Lung (tissue), 12 donors: ENCODE data around the gene STPG3. TPM values are rescaled to one million over a fixed set of nuclear protein-coding genes. Genes with fewer than 3 reads are reported as not detected.
A peak's percentile ranks its signal among the peaks of the same experiment; 100 is the strongest.

Experiments
- ATAC-seq: fragments of 200-7000 bp; cut with Tn5 transposase; one replicate; pipeline ENCODE4 v1.9.1; 2020; ENCODE audit warnings: moderate number of reproducible peaks; ENCODE audit not compliant: insufficient read depth, low FRiP score
- DNase-seq, 3 donors: peaks; one replicate each; pipeline ENCODE4 v3.0.0-alpha.2; 2013 to 2017
- H3K27ac ChIP-seq, 2 donors: one replicate each; pipeline ENCODE4 v1.5.1; 2013; ENCODE audit warnings: mild to moderate bottlenecking in 2 of 2, moderate library complexity in 2 of 2, control low read depth in 1 of 2, inconsistent platforms in 1 of 2, low read depth in 1 of 2, low read length in 1 of 2
- H3K27me3 ChIP-seq, 3 donors: one replicate each; pipeline ENCODE4 v1.5.1; 2013; ENCODE audit warnings: low read length in 2 of 3; ENCODE audit not compliant: control insufficient read depth in 3 of 3, insufficient read depth in 3 of 3
- H3K36me3 ChIP-seq, 4 donors: one replicate each; pipeline ENCODE4 v1.5.1; 2013; ENCODE audit warnings: low read length in 4 of 4, mild to moderate bottlenecking in 1 of 4, moderate library complexity in 1 of 4; ENCODE audit not compliant: control insufficient read depth in 4 of 4, insufficient read depth in 4 of 4
- H3K4me1 ChIP-seq, 5 donors: one replicate each; pipeline ENCODE4 v1.5.1; 2013; ENCODE audit warnings: low read length in 5 of 5, mild to moderate bottlenecking in 2 of 5, moderate library complexity in 1 of 5; ENCODE audit not compliant: control insufficient read depth in 5 of 5, insufficient read depth in 5 of 5
- H3K4me3 ChIP-seq: one replicate; pipeline ENCODE4 v1.5.1; 2013; ENCODE audit warnings: mild to moderate bottlenecking, control low read depth, moderate library complexity
- H3K9ac ChIP-seq, 2 donors: one replicate each; pipeline ENCODE4 v1.5.1; 2013; ENCODE audit warnings: low read length in 2 of 2, control low read depth in 1 of 2; ENCODE audit not compliant: insufficient read depth in 1 of 2
- H3K9me3 ChIP-seq, 4 donors: one replicate each; pipeline ENCODE4 v1.5.1; 2013; ENCODE audit warnings: low read length in 3 of 4, mild to moderate bottlenecking in 1 of 4, moderate library complexity in 1 of 4; ENCODE audit not compliant: control insufficient read depth in 4 of 4, insufficient read depth in 3 of 4
- WGBS, 2 donors: extraction: QIAGEN DNeasy Blood & Tissue Kit; methylation state at CpG; one replicate each; pipeline ENCODE4 v1.1.7; 2013; 5-methylcytosine and 5-hydroxymethylcytosine counted together
- polyA plus RNA-seq, 2 donors: library from polyadenylated mRNA; stranded (reverse); fragments of 200-250 nt; gene quantifications; one replicate each; pipeline ENCODE4 v1.2.1, GENCODE V29; 2013
- total RNA-seq, 2 donors: library from RNA; depleted of rRNA in 1 of 2; stranded (reverse); fragments of >200 nt in 1 of 2; gene quantifications; one replicate each; pipeline ENCODE4 v1.2.1, GENCODE V29; 2014 to 2021
- TF ChIP-seq, protein P1 (sequence below): IDR thresholded peaks from 2 replicates; pipeline ENCODE4 v1.5.1; 2012; ENCODE audit warnings: mild to moderate bottlenecking; ENCODE audit errors: control extremely low read depth, extremely low read depth
- donor health status: control.
- donor health status: control.
- donor health status: Bipolar disorder and iron deficiency.
- donor health status: healthy.
- donor health status: DM: yes; HTN: yes; CAD: no.

The STPG3 gene
- total and polyA plus RNA-seq, 4 donors = 0.18 TPM; not detected in 3

DNA sequence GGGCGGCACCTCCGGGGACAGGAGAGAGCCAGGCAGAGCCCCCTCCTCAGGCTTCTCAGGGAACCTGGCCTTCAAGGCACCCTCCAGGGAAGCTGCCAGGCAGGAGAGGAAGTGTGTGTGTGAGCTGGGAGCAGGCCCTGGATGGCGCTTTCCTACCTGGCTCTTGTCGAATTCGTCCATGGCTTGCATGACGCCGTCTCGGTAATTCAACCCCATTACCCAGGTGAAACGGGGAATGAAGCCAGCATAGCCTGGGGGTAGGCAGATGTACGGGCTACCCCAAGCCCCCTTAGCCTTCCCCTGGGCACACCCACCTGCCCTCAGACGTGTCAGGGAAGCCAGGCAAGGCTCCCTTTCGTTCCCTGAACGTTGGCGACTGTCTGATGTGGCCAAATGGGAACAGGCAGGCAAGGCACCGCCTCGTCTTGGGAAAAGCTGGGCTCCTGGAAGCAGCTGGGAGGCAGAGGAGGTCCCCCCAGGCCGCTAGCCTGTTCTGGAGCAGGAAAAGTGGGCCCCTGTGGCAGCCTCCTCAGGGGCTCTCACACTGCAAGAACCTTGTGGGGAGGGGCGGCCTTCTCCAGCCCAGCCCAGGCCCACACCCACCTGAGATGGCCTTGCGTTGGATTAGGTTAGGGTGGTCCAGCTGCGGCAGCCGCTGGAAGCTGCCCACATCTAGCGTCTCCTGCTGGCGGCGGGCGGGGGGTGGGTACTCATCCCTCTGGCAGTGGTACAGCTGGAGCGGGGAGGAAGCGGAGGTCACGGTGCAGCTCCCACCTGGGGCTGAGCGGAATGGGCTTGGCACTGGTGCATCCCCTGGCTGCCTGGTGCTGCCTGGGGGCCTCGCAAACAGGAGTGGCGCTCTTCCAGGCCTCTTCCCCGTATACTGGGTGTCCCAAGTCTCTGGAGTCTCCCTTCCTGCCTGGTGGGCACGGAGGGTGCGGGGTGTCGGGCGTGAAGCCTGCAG is 6.3 kb upstream of the STPG3 start:
- Histone ChIP-seq H3K9me3 (no peaks in the 10 kb centered on the region), H3K27me3 (no peaks in the 10 kb centered on the region), H3K27ac (no peak overlapping the region), H3K9ac (no peak overlapping the region), H3K4me1 (peaks cover 0 to 23% (median 8%) of the 10 kb centered on the region in 5 donors), H3K4me3 (no peak overlapping the region), H3K36me3 (peaks cover 0 to 20% (median 12%) of the 10 kb centered on the region in 4 donors)
- TF ChIP-seq, protein P1, sequence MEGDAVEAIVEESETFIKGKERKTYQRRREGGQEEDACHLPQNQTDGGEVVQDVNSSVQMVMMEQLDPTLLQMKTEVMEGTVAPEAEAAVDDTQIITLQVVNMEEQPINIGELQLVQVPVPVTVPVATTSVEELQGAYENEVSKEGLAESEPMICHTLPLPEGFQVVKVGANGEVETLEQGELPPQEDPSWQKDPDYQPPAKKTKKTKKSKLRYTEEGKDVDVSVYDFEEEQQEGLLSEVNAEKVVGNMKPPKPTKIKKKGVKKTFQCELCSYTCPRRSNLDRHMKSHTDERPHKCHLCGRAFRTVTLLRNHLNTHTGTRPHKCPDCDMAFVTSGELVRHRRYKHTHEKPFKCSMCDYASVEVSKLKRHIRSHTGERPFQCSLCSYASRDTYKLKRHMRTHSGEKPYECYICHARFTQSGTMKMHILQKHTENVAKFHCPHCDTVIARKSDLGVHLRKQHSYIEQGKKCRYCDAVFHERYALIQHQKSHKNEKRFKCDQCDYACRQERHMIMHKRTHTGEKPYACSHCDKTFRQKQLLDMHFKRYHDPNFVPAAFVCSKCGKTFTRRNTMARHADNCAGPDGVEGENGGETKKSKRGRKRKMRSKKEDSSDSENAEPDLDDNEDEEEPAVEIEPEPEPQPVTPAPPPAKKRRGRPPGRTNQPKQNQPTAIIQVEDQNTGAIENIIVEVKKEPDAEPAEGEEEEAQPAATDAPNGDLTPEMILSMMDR = no peak
- 82% methylated on average over 36 of the region's 36 CpGs for WGBS, 2 donors
- DNase-seq (no peak), ATAC-seq (no peak)

DNA sequence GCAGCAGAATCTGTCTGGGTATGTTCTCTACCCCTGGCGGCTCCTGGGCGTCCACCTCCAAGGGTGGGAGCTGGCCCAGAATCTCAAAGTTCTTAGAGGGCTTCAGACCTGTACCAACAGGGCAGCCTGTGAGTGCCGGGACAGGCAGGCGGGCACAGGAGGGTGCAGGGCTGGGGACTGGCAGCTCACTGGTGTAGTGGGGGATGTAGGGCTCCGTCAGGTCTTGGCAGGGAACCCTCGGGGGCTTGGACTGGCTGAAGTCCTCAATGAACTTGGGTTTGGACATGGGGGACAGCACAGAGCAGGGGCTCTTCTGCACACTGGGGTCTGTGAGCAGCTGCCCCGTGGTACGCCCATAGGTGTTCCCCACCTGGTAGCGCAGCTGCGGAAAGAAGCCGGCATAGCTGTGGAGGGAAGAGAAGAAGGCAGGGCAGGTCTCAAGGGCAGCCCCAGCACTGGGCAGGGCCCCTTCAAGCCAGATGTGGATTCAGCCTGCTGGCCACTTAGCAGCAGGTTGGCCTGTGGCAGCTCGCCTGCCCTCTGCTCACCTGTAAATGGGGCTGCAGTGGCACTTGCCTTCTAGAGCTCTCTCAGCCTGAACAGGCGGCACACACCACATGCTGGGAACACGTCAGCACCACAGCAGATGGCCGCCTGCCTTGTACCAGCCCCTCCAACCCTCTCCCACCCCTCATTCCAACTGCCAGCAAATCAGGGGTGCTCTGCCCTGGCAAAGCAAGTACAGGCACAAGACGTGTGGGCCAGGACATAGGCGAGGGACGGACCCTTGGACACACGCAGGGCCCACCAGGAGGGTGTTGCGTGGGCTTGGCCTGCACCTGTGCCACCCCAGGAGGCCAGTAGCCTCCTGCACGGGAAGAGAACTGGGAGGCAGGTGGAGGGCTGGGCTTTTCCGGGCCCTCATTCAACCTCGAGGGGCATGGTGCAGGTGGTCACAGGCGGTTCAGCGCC is 5.3 kb upstream of the STPG3 start:
- peaks cover 0 to 23% (median 8%) of the 10 kb centered on the region in 5 donors for H3K4me1 ChIP-seq
- H3K9me3 ChIP-seq = no peaks in the 10 kb centered on the region
- no peak overlapping the region for H3K27ac ChIP-seq
- TF ChIP-seq, protein P1 = no peak
- H3K36me3 ChIP-seq = peaks cover 0 to 20% (median 12%) of the 10 kb centered on the region in 4 donors
- H3K9ac ChIP-seq = no peak overlapping the region
- no peaks in the 10 kb centered on the region for H3K27me3 ChIP-seq
- DNase-seq = no peak
- 94 to 96% methylated on average over 25 of the region's 25 CpGs for WGBS, 2 donors
- ATAC-seq = no peak
- no peak overlapping the region for H3K4me3 ChIP-seq

- ATAC-seq (no peak), DNase-seq (peak in 1 of 3 donors; percentile 56)
- no peak overlapping the region for H3K9ac ChIP-seq
- no peaks in the 10 kb centered on the region for H3K9me3 ChIP-seq
- H3K4me1 ChIP-seq = peaks cover 0 to 18% (median 8%) of the 10 kb centered on the region in 5 donors
- H3K27ac ChIP-seq = peak overlapping the region in 1 of 2 donors; percentile 18
- no peaks in the 10 kb centered on the region for H3K27me3 ChIP-seq
- H3K4me3 ChIP-seq = no peak overlapping the region
- 58 to 80% methylated on average over 20 of the region's 20 CpGs for WGBS, 2 donors
- peaks cover 0 to 16% (median 11%) of the 10 kb centered on the region in 4 donors for H3K36me3 ChIP-seq
- TF ChIP-seq, protein P1 = no peak
These were observed 3.8 kb upstream of the STPG3 start for GRCh38 chr9:137247135-137247915.
